ENCODE data around the gene C1orf35. TPM values are rescaled to one million over a fixed set of nuclear protein-coding genes. Genes with fewer than 3 reads are reported as not detected.

C1orf35 gene
- total and polyA plus RNA-seq, 2 of the 4 experiments (the other 2 are of a cell fraction): 4.3 to 13.0 TPM

DNA sequence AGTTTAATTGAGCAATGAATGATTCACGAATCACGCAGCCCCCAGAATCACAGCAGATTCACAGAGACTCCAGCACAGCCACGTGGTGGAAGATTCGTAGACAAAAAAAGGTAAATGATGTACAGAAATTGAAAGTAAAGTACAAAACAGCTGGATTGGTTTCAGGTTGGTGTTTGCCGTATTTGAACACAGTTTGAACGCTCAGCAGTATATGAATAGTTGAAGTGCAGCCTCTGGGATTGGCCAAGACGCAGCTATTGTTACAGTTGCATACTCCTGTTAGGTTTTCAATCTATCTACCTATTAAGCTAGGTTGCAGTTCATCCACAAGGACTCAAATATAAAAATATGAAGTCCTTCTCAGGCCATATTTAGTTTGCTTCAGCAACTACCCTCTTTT is 9.0 kb upstream of the C1orf35 start:
- Histone ChIP-seq H3K4ac (ENCODE audit: low read depth, low read length) (no peak overlapping the region), H4K5ac (ENCODE audit: low read depth, low read length) (no peak overlapping the region), H4K91ac (ENCODE audit: insufficient read depth, low read depth, low read length) (no peak overlapping the region), H2BK20ac (ENCODE audit: low read depth, low read length) (no peak overlapping the region), H3K18ac (ENCODE audit: low read depth, low read length) (no peak overlapping the region), H3K4me1 (ENCODE audit: control insufficient read depth, insufficient read depth, low read length) (peaks cover 3% of the 10 kb centered on the region), H3K79me1 (ENCODE audit: low read depth in 1 of 2, low read length in 2 of 2) (peaks cover 11 to 32% of the 10 kb centered on the region in 2 experiments; a peak in 3 of 4 replicates), H3K14ac (replicated peaks; ENCODE audit: low read depth, low read length) (no peak overlapping the region), H3K27ac (ENCODE audit: insufficient read depth, low read length) (no peak overlapping the region), H3K4me3 (ENCODE audit: insufficient read depth, low read depth, low read length) (no peak overlapping the region), H4K20me1 (ENCODE audit: insufficient read depth, low read length) (no peaks in the 10 kb centered on the region), H3K9ac (ENCODE audit: low read depth, low read length) (no peak overlapping the region), H3K23ac (ENCODE audit: low read depth, low read length) (no peak overlapping the region), H2AFZ (replicated peaks; ENCODE audit: low read length, poor library complexity) (no peak overlapping the region), H3K9me3 (ENCODE audit: control insufficient read depth, insufficient read depth, low read length) (no peaks in the 10 kb centered on the region), H2BK15ac (ENCODE audit: low read depth, low read length) (no peak overlapping the region), H3K4me2 (ENCODE audit: low read depth, low read length) (no peak overlapping the region), H2AK9ac (replicated peaks; ENCODE audit: low read depth, low read length, poor library complexity) (no peak overlapping the region), H3K36me3 (ENCODE audit: control insufficient read depth, insufficient read depth, low read length) (peaks cover 4% of the 10 kb centered on the region; the same call in 1 of the 2 replicates), H3K9me1 (ENCODE audit: insufficient read depth, low read length) (no peaks in the 10 kb centered on the region), H2BK5ac (ENCODE audit: low read depth, low read length, poor library complexity, severe bottlenecking) (no peak overlapping the region), H3K56ac (ENCODE audit: extremely low read depth, insufficient read depth, low read length) (no peak overlapping the region), H2BK120ac (ENCODE audit: low read depth, low read length) (no peak overlapping the region), H2AK5ac (ENCODE audit: low read depth, low read length) (no peak overlapping the region), H3K27me3 (ENCODE audit: control insufficient read depth, insufficient read depth, low read length) (no peaks in the 10 kb centered on the region), H4K8ac (ENCODE audit: low read depth in 2 of 2, low read length in 2 of 2) (no peak overlapping the region)
- POLR2A ChIA-PET (ENCODE audit: unreplicated experiment): interaction anchor here (0.7 kb wide), 1 partner anchor 23 kb away, joined by 3 read pairs; no protein-coding TSS in a partner anchor
- TF ChIP-seq SMC3 (IDR thresholded peaks at IDR 0.05; ENCODE audit: low read depth, low read length): no peak
- TF ChIP-seq CHD1 (IDR thresholded peaks at IDR 0.05; ENCODE audit: low read depth, low read length): no peak
- TF ChIP-seq BHLHE40 (IDR thresholded peaks at IDR 0.05; ENCODE audit: low read depth, low read length): no peak
- TF ChIP-seq, protein P1, sequence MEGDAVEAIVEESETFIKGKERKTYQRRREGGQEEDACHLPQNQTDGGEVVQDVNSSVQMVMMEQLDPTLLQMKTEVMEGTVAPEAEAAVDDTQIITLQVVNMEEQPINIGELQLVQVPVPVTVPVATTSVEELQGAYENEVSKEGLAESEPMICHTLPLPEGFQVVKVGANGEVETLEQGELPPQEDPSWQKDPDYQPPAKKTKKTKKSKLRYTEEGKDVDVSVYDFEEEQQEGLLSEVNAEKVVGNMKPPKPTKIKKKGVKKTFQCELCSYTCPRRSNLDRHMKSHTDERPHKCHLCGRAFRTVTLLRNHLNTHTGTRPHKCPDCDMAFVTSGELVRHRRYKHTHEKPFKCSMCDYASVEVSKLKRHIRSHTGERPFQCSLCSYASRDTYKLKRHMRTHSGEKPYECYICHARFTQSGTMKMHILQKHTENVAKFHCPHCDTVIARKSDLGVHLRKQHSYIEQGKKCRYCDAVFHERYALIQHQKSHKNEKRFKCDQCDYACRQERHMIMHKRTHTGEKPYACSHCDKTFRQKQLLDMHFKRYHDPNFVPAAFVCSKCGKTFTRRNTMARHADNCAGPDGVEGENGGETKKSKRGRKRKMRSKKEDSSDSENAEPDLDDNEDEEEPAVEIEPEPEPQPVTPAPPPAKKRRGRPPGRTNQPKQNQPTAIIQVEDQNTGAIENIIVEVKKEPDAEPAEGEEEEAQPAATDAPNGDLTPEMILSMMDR (conservative IDR thresholded peaks at IDR 0.05; ENCODE audit: low read depth, low read length): no peak
- TF ChIP-seq RAD21 (IDR thresholded peaks at IDR 0.05; ENCODE audit: low read length): no peak
- TF ChIP-seq MXI1 (IDR thresholded peaks at IDR 0.05; ENCODE audit: borderline replicate concordance, low read depth, low read length): no peak
- TF ChIP-seq, protein P2, sequence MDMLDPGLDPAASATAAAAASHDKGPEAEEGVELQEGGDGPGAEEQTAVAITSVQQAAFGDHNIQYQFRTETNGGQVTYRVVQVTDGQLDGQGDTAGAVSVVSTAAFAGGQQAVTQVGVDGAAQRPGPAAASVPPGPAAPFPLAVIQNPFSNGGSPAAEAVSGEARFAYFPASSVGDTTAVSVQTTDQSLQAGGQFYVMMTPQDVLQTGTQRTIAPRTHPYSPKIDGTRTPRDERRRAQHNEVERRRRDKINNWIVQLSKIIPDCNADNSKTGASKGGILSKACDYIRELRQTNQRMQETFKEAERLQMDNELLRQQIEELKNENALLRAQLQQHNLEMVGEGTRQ (IDR thresholded peaks at IDR 0.05; ENCODE audit: low read depth, low read length): no peak
- no peak for TF ChIP-seq RFX5 (IDR thresholded peaks at IDR 0.05; ENCODE audit: low read depth, low read length)
- TF ChIP-seq, protein P3, sequence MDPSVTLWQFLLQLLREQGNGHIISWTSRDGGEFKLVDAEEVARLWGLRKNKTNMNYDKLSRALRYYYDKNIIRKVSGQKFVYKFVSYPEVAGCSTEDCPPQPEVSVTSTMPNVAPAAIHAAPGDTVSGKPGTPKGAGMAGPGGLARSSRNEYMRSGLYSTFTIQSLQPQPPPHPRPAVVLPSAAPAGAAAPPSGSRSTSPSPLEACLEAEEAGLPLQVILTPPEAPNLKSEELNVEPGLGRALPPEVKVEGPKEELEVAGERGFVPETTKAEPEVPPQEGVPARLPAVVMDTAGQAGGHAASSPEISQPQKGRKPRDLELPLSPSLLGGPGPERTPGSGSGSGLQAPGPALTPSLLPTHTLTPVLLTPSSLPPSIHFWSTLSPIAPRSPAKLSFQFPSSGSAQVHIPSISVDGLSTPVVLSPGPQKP (IDR thresholded peaks at IDR 0.05; ENCODE audit: borderline replicate concordance, low read depth, low read length): no peak
- TF ChIP-seq MAZ (IDR thresholded peaks at IDR 0.05; ENCODE audit: borderline replicate concordance, low read depth, low read length): no peak
- no peak for TF ChIP-seq CEBPB (IDR thresholded peaks at IDR 0.05; ENCODE audit: low read depth, low read length)
- no peak for TF ChIP-seq RCOR1 (IDR thresholded peaks at IDR 0.05; ENCODE audit: insufficient replicate concordance, low read length)
- TF ChIP-seq NFE2L2 (IDR thresholded peaks at IDR 0.05; ENCODE audit: low read depth, low read length): no peak
- no peak for TF ChIP-seq FOS (IDR thresholded peaks at IDR 0.05; ENCODE audit: low read depth, low read length)
- TF ChIP-seq POLR2A (IDR thresholded peaks at IDR 0.05; ENCODE audit: low read depth, low read length): no peak
- TF ChIP-seq MAFK (IDR thresholded peaks at IDR 0.05; ENCODE audit: low read depth, low read length): no peak
- WGBS, 2 experiments (ENCODE audit: extremely low coverage in 2 of 2, insufficient read length in 1 of 2): 100% methylated on average over 1 of the region's 7 CpGs; no CpG with 5 or more reads in 1 of the 2 experiments
- no peak for DNase-seq
- no peak for ATAC-seq (ENCODE audit: low read depth)
- dilution Hi-C loops (cut with HindIII; ENCODE audit: low sequenced_read_pairs, unreplicated experiment) (no loop called here), intact Hi-C loops (cut with micrococcal nuclease) (no loop called here), in situ Hi-C loops (cut with MboI; ENCODE audit: low sequenced_read_pairs) (no loop called here)
- CTCF ChIA-PET: interaction anchor here (1.4 kb wide), 1 partner anchor 19 kb away, joined by 5 read pairs; no protein-coding TSS in a partner anchor
- no TSS peak for BruUV-seq (replicated peaks)

Measured in IMR-90 (cell line).